Activated CD4-positive, CD25-positive, alpha-beta regulatory T cell treated with anti-CD3 and anti-CD28 coated beads, Interleukin-2, amount 50 U/mL, for 72 hours (primary cell): ENCODE data around the gene PGM5.
"Not testable (repeated sequence)": the region's sequence is repeated elsewhere in the genome, so short reads cannot be mapped to it uniquely, and the experiment has no call there.

Experiments used
- DNase-seq: peaks from one replicate; pipeline ENCODE4 v3.0.0; 2021

Gene PGM5

GRCh38 chr9:68383894-68384293 is 27.5 kb downstream of the PGM5 start:
- not testable (repeated sequence) for DNase-seq

- not testable (repeated sequence) for DNase-seq
These were observed 33.1 kb downstream of the PGM5 start for GRCh38 chr9:68389558-68389957.

GRCh38 chr9:68390737-68391136 is 34.3 kb downstream of the PGM5 start:
- not testable (repeated sequence) for DNase-seq

- not testable (repeated sequence) for DNase-seq
These were observed 40.1 kb downstream of the PGM5 start for GRCh38 chr9:68396411-68397094.

- not testable (repeated sequence) for DNase-seq
These were observed 40.6 kb downstream of the PGM5 start for GRCh38 chr9:68397095-68397423.

GRCh38 chr9:68397796-68398195 is 41.4 kb downstream of the PGM5 start:
- not testable (repeated sequence) for DNase-seq

- DNase-seq, result not testable (repeated sequence)
These were observed 41.9 kb downstream of the PGM5 start for GRCh38 chr9:68398324-68398723.

- DNase-seq, result not testable (repeated sequence)
These were observed 48.2 kb downstream of the PGM5 start for GRCh38 chr9:68404421-68405185.

GRCh38 chr9:68411865-68412264 is 55.5 kb downstream of the PGM5 start:
- not testable (repeated sequence) for DNase-seq

GRCh38 chr9:68412754-68413153 is 56.3 kb downstream of the PGM5 start:
- DNase-seq, result not testable (repeated sequence)

GRCh38 chr9:68415065-68415464 is 58.7 kb downstream of the PGM5 start:
- DNase-seq, result not testable (repeated sequence)

- DNase-seq, result no peak
These were observed 60.6 kb downstream of the PGM5 start for GRCh38 chr9:68416936-68417564.

- DNase-seq, result no peak
These were observed 61.4 kb downstream of the PGM5 start for GRCh38 chr9:68417762-68418161.

GRCh38 chr9:68418259-68418845 is 61.9 kb downstream of the PGM5 start:
- DNase-seq, result no peak

GRCh38 chr9:68419901-68420300 is 63.5 kb downstream of the PGM5 start:
- no peak for DNase-seq

- no peak for DNase-seq
These were observed 70.3 kb downstream of the PGM5 start for GRCh38 chr9:68426755-68427154.

GRCh38 chr9:68427216-68427977 is 71.0 kb downstream of the PGM5 start:
- no peak for DNase-seq

GRCh38 chr9:68428481-68428880 is 72.1 kb downstream of the PGM5 start:
- DNase-seq, result no peak

- no peak for DNase-seq
These were observed 73.2 kb downstream of the PGM5 start for GRCh38 chr9:68429631-68430030.

GRCh38 chr9:68431307-68431706 is 74.9 kb downstream of the PGM5 start:
- DNase-seq, result no peak

- no peak for DNase-seq
These were observed 77.2 kb downstream of the PGM5 start for GRCh38 chr9:68433531-68434110.

GRCh38 chr9:68437785-68438184 is 81.4 kb downstream of the PGM5 start:
- DNase-seq, result no peak
